Skin epidermis (tissue), 12 donors: ENCODE measurements around the gene PIP4K2B.

Source experiments
- H3K27ac ChIP-seq, 21 experiments: fragments of 200-600 bp; sonication (generic) in 11 of 21; one replicate each; pipeline ENCODE4 v1.5.0; 2020; ENCODE audit warnings: mild to moderate bottlenecking in 3 of 21, inconsistent platforms in 2 of 21, moderate library complexity in 2 of 21
- H3K4me3 ChIP-seq, 7 experiments: fragments of 200-600 bp; sonication (generic) in 2 of 7; one replicate each; pipeline ENCODE4 v1.5.0; 2020; ENCODE audit warnings: inconsistent platforms in 2 of 7, mild to moderate bottlenecking in 2 of 7, moderate library complexity in 1 of 7

PIP4K2B gene

DNA sequence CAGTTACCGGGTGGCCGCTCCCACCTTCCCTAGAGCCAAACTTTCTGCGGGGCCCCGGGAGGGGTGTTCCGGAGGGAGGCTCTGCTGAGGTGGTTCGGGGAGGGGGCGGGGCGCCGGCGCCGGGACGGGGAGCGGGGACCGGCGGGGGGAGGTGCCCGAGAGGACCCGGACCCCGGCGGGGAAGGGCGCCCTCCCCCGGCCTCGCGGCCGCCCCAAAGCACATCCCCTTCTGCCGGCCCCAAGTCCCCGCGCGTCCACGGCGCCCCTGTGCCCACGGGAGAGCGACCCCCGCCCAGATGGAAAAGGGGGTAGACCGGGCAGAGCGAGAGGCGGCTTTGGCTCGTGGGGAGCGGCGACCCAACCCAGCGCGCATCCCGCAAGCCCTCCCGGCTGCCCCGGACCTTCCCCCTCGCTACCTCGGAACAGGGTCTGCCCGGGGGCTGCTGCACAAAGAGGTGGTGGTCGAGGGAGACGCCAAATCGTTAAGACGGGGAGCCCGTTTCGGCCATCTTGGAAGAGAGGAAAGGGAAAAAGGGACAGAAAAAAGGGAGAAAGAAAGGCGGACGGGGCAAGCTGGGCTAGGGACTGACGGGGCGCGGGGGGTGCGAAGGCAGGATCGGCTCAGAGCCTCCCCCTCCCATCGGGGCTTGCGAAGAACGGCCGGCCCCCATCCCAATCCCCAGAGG is 51.8 kb downstream of the PIP4K2B start:
- Histone ChIP-seq H3K4me3 (peak overlapping the region; percentile 43 to 74 (median 68)), H3K27ac (peak overlapping the region; percentile 8 to 93 (median 80))

DNA sequence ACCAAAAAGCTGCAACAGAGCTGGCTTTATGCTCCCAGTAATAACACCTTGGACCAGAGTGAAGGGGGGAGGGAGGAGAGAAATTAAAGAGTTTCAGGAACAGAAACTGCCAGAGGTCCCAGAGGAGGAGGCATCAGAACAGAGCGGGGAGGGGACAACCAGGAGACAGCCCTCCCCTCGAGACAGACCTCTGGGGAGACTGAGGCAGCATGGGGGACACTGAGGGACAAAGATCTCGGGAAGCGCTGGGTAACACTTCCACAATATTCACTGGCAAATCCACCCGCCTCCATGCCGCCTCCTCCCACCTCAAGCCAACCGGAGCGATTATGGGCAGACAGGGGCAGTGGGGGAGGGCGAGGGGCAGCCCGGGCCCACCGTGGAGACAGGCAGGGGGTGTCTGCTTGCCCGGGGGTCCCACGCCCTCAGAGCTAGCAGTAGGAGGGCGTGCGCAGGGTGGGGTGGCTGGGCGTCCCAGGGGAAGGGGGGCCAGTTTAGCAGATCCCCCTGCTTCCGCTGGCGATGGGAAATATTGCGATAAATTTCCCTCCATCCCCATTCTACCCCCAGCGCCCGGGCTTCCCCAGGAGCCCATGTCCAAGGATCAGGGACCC is 52.4 kb downstream of the PIP4K2B start:
- peak overlapping the region in 16 of 21 experiments; percentile 71 to 93 (median 82) for H3K27ac ChIP-seq
- peak overlapping the region; percentile 43 to 74 (median 68) for H3K4me3 ChIP-seq

DNA sequence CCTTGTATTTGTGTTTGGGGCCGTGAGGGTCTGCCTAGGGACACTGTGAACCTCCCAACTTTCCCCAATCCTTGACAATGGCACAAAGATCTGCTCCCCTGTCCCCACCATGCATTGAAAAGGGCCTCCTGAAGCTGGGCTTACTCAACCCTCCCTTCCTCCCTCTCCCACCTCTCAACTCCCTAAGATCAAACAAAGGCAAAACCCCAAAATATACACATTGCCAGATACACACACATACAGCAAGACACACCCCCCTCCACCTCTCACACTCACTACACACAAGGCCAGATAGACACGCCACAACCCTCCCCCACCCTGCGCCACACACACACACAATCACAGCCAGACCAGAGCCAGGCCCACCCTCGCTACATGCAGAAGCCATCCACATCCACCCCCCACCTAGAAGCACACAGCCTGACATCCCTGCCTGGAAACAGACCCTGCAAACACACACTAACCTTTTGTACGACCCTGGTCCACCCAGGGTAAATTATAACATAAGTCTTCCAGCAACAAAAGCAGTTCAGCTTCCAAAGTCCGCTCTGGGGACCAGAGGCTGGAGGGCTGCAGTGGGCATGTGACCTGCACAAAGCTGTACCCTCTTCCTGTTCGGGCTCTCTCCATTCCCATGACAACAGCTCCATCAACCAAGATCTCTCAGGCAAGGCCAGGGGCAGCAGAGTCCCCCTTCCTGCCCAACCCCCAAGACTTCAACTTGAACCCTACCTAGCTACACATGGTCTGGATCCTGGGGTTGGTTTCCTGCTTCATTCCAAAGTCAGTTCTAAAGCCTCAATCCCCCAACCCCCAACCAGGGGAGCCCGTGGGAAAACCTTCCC is 53.1 kb downstream of the PIP4K2B start:
- H3K4me3 ChIP-seq, result peak overlapping the region in 4 of 7 experiments; percentile 57 to 72 (median 69)
- H3K27ac ChIP-seq, result peak overlapping the region in 8 of 21 experiments; percentile 75 to 87 (median 84)

DNA sequence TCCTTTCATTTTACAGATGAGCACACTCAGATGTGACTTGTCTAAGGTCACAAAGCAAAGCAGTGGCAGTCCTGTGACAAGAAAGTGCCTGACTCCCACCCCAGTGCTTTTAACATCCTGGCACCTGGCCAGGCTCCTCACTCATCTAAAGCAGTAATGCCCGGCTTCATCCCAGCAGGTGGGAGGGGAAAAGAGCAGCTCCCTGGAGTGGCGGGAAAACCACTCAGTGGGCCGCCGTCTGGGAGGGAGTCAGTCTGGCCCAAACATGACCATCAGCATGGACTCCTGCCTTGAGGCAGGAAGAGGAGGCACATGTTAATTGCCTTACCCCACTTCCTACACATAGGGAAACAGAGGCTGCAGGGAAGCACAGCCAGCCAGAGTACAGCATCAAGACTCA is 53.8 kb downstream of the PIP4K2B start:
- H3K27ac ChIP-seq, result no peak overlapping the region

DNA sequence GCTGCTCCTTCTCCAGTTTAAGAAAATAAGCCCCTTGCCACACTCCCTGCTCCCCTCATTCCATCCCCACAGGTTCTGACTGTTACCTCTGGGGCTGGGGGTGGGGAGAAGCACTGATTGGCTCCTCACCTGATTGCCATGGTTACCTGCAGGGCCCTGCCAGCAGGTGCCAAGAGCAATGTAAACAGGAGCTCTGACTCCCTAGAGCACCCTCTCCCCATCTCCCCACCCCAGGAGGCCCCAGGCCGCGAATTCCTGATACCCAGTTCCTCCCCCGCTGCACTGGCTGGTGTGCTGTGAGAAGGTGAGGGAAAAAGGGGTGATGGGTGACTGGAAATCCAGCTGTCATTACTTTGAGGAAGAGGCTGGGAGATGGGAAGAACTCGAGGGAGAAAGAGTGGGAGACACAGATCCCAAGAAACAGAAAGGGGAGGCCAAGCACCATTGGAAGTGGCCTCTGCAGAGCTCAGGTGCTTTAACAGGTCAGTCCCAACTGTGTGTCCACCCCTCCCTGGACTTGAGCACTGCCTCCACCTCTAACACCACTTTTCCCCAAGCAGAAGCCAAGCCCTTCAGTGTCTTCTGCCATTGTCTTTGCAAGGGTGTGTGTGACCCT is 55.7 kb downstream of the PIP4K2B start:
- Histone ChIP-seq H3K27ac (no peak overlapping the region), H3K4me3 (no peak overlapping the region)

More for the DNA sequence above, 53.8 kb downstream of the PIP4K2B start:
- no peak overlapping the region for H3K4me3 ChIP-seq

DNA sequence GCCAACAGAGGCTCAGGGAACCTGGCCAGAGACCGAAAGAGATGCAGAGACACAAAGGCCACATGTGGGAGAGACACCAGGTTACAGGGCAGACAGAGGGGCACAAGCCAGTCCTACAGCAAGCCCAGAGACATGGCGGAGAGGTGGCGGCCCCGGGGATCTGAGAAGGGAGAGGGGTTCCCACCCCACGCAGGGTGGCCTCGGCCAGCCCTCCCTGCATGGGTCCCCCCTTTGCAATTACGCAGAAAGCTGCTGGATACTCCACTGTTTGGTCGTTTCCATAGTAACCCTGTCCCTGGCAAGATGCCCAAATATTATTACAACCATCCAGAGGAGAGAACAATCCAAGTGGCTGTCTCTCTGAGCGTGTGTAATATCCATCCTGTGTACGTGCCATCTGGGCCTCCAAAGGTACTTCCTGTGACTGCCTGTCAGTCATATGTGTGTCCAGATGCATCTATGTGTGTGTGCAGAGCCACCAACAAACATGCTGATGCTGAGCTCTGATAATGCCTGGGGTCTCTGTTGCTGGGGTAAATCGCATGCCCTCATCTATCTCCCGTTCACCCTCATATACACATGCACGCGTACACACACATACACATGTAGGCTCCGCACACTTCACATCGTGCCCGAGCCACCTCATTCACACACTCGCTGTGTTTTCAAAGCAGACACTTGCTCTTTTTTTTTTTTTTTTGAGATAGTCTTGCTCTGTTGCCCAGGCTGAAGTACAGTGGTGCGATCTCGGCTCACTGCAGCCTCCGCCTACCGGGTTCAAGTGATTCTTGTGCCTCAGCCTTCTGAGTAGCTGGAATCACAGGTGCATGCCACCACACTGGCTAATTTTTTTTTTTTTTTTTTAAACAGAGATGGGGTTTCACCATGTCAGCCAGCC is 56.7 kb downstream of the PIP4K2B start:
- no peak overlapping the region for H3K4me3 ChIP-seq
- H3K27ac ChIP-seq, result peak overlapping the region in 10 of 21 experiments; percentile 19 to 87 (median 65)

DNA sequence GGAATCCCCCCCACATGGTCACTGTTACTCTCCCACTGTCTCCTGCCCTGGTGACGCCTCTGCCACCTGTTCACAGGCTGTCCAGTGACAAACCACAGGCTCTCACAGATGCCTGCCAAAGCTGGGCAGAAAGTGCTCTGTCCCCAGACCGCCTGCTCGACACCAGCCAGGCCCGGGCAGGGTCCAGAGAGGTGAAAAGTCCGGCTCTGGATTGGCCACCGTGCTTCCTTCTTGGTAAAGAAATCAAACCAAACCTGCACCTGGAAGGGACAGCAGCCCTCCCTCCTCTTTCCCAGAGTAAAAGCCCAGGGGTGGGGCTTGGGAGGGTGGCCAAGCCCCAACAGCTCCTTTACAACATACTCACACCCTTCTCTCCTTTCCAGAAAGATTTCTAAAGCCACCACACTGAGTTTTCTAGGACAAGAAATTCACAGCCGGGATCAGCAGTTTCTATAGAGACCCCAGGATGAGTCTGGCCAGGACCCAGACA is 57.4 kb downstream of the PIP4K2B start:
- Histone ChIP-seq H3K4me3 (no peak overlapping the region), H3K27ac (peak overlapping the region in 10 of 21 experiments; percentile 19 to 87 (median 65))

DNA sequence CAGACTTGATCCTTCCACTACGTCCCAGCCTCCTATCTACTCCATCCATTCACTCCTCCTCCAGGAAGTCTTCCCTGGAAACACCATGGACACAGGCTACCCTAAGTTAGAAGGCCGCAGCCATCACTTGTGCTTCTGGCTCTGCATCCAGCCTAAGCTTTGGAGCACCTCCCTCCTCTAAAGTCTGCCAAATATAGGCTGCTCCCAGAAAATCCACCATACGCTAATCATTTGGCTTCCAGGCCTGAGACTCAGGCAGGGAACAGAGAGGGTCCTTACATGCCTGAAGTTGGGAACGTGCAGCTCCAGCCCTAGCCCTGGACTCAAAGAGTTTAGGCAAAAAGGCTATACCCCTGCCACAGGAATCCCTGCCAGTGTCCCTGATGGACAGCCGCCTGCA is 57.9 kb downstream of the PIP4K2B start:
- Histone ChIP-seq H3K27ac (peak overlapping the region in 7 of 21 experiments; percentile 19 to 87 (median 66)), H3K4me3 (no peak overlapping the region)

DNA sequence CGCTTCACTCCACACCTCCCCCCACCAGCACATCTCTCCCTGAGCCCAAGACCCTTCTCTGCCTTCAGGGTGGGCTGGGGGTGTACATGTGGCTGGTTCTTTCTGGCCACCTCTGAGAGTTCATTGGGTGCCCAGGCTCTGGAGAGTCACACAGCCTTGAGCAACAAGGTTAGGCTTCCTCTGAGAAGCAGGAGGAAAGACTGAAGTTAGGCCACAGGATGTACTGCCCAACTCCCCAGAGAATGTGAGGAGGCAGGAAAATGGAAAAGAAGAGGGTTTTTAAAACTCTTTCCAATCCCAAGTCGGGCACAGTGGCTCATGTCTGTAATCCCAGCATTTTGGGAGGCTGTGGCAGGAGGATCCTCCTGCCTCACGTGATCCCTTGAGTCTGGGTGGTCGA is 58.5 kb downstream of the PIP4K2B start:
- H3K4me3 ChIP-seq, result no peak overlapping the region
- H3K27ac ChIP-seq, result peak overlapping the region in 1 of 21 experiments; percentile 44

DNA sequence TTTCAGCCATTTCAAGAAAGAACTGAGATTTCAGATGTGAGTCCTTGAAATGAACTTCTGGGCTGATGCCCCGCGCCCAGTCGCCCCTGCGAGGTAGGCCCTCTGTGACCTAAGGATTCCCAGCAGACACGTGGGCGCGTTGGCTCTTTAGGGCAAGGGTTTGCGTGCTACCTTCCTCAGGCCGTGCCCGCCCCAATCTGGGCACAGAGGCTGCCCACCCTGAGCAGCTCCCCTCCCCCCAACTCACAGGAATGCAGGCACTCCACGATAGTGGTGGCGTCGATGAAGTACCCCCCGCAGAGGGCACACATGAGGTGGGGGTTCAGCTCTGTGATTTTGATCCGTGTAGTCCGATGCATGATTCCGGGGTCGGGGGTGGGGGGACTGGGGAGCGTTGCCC is 59.3 kb downstream of the PIP4K2B start:
- Histone ChIP-seq H3K4me3 (no peak overlapping the region), H3K27ac (no peak overlapping the region)

DNA sequence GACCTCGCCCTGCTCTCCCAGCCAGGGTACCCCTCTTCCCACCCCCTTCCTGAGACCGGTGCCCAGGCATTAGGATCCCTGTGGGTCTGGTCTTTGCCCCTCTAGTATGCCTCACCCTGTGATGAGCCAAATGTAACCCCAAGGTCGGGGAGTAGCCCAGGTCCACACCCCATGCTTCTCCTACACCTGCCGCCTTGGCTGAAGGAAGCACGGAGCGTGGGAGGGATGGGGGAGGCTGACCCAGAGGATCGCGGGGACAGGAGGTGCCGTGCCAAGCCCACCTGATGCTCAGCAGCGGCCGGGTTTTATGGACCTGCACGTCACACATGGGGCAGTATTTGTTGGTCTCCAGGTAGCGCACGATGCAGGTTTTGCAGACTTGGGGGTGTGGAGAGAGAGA is 60.1 kb downstream of the PIP4K2B start:
- Histone ChIP-seq H3K4me3 (no peak overlapping the region), H3K27ac (no peak overlapping the region)

DNA sequence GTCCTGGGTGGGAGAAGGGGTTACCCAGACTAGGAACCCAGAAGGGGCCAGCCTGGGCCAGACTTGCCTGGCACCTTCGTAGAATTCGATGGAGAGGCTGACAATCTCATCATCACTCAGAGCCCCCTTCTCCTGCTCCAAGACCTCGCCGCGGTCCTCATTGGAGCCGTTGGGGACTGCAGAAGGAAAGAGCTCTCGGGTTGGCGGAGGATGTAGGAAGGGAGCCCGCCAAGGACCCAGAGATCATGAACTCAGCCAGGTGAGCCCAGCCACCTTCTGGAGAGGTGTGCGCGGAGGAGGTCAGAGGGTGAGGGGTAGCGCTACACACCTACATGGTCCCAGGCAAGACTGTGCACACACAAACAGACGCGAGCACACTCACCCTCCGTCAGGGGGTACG is 60.7 kb downstream of the PIP4K2B start:
- H3K4me3 ChIP-seq, result no peak overlapping the region
- H3K27ac ChIP-seq, result no peak overlapping the region

DNA sequence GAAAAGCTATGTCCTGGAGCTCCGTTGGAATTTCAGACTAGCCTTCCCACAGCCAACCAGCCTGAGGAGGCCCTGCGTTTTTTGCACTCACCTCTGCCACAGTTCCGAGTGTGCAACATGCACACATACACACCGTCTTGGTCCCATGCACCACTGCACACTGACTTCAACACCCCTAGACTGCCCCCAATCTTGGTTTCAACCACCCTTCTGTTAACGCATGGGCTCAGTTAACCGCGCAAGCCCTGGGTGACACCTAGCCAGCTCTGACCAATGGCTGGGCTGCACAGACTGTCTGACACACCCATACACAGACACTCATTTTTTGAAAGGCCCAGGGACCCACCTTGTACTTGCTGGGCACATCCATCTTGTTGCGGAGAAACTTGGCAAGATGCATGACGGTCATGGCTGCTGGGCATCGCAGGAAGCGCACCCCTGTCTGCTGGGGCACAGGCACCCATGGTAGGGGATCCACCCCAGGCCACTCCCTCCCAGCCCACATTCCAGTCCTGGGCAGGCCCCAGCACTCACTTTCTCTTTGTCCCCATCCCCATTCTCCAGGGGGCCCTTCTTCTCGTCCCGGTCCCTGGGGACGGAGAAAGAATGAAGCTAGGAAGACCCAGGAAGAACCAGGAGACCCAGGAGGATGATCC is 61.2 kb downstream of the PIP4K2B start:
- Histone ChIP-seq H3K27ac (no peak overlapping the region), H3K4me3 (no peak overlapping the region)

DNA sequence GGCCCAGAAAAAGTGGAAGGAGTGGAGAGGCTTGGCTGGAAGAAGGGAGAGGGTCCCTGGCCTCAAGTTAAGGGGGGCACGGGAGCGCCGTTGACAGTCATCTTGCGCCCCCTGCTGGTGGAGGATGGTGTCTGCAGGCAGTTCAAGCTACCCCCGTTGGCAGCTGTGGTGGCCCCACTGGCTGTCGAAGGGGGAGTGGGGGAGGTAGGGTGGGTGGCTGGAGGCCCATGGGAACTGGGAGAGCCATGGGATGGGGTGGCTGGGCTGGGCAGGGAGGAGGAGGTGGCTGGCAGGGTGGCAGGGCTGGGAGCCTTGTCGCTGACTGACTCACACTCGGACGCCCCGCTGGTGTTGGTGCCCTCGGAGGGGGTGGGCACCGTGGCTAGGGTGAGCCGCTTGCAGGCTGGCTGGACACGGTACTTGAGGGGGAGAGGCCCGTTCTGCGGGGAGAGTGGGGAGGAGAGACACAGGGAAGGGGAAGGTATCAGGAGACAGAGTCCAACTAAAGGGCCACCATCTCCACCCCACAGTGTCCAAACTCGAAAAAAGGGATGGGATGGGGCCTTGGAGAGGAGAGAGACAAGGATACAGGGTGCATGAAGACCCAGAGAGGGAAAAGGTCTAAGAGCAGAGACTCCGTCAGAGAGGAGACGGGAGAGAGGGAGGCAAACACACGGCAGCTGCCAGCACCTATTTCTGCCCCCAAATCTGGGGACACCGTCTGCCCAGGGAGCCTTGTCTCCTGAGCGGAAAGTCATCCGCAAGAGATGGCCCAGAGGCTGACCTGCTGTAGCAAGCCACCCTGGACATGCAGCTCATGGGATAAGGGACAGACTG is 64.0 kb downstream of the PIP4K2B start:
- no peak overlapping the region for H3K27ac ChIP-seq
- no peak overlapping the region for H3K4me3 ChIP-seq

DNA sequence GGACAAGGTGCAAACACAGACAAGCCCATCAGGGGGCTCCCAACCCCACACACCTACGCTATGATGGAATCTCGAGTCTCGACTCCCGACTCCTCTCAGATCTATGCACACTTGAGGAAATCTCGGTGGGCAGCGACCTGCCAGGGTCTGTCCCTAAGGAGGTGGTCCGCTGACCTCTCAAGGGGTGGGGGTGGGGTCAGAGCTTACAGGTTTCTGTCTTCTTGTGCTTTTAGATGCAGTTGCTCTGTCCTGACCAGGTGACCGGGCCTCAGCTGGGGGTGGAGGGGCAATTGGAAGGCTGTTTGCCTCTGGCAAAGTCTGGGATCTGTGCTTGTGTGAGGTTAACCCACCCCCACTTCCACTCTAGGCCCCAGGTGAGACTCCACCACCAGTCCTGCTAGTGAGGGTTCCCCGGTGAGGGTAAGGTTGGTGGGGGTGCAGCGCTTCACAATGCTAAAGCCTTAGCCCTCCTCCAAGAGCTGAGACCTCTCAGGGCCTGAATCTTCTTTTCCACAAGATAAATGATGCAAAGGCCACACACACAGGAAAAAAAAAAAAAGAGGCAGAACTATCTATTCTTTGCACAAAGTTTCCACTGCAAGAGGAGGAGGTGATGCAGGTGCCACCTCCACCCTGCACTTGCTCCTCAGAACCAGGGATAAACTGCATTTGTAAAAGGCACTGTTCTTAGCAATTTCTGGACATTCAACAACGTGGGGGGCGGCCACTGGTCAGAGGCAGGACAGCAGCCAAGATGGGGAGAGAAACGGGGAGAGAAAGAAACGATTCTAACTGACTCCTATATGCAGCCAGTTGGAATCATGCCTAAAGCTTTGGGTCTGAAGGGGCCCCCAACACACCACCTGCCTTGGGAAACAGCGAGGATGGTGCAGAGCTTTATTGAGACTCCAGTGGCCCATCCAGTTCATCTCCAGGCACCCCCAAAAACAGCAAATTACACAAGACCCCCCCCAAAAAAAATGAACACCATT is 65.1 kb downstream of the PIP4K2B start:
- no peak overlapping the region for H3K27ac ChIP-seq
- H3K4me3 ChIP-seq, result no peak overlapping the region

DNA sequence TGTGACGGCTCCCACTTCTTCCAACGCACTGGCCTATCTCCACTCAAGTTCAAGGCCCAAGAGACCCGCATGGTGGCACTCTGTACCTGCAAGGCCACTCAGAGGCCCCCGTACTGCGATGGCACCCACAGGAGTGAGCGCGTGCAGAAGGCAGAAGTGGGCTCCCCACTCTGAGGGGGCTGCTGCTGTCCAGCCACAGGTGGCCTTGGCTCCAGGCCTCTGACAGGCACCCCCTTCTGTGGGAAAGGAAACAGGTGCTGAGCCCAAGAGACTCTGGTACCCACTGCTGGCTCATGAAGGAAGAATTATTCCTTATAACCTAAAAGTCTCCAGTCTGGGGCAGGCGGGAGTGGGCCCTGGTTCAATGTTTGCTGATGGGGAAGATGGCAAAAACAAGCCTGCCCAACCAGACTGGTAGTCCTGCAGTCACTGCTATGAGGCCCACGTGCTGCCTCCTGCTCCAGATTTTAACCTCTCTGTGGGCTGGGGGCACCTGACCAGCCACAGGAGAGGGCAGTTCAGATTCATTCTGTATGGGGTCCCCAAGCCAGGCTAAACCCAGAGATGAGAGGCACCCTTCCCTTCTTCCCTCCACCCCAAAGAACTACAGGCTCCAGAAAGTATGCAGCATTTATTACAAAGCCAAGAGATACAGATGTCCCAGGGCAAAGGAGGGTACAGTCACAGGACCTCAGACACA is 65.9 kb downstream of the PIP4K2B start:
- Histone ChIP-seq H3K27ac (peak overlapping the region in 1 of 21 experiments; percentile 14), H3K4me3 (no peak overlapping the region)
